ENCODE data around the gene MAD1L1.
"Not testable (repeated sequence)": the region's sequence is repeated elsewhere in the genome, so short reads cannot be mapped to it uniquely, and the experiment has no call there.

The MAD1L1 gene

DNA sequence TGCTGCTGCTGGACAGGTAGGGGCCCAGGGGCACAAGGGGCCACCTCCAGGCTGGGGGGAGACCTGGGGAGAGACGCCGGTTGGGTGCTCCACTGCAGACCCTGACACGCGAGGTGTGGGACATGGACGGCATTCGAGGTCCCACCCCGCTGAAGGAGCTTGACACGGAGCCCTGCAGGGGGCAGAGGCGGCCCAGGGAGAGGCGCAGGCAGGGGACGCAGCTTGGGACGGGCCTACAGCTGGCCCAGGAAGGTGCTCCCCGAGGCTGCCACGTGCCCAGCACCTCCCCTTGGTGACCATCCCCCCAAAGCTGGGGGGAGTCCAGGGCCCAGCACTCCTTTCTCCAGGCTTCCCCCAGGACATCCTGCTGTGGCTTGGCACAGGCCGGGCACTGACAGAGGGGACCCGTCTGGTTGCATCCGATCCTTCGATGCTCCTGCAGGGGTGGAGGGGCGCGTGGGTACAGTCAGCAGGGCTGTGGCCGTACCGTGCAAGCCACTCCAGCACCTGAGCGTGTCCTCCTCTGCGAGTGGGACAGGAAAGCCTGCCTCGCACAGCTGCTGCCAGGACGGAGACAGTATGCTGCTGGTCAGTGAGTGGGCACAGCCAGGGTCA lies 388.3 kb downstream of the MAD1L1 start:
- TF ChIP-seq, protein P1, sequence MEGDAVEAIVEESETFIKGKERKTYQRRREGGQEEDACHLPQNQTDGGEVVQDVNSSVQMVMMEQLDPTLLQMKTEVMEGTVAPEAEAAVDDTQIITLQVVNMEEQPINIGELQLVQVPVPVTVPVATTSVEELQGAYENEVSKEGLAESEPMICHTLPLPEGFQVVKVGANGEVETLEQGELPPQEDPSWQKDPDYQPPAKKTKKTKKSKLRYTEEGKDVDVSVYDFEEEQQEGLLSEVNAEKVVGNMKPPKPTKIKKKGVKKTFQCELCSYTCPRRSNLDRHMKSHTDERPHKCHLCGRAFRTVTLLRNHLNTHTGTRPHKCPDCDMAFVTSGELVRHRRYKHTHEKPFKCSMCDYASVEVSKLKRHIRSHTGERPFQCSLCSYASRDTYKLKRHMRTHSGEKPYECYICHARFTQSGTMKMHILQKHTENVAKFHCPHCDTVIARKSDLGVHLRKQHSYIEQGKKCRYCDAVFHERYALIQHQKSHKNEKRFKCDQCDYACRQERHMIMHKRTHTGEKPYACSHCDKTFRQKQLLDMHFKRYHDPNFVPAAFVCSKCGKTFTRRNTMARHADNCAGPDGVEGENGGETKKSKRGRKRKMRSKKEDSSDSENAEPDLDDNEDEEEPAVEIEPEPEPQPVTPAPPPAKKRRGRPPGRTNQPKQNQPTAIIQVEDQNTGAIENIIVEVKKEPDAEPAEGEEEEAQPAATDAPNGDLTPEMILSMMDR (conservative IDR thresholded peaks at IDR 0.05) = no peak
- H3K27ac ChIP-seq = no peak overlapping the region

DNA sequence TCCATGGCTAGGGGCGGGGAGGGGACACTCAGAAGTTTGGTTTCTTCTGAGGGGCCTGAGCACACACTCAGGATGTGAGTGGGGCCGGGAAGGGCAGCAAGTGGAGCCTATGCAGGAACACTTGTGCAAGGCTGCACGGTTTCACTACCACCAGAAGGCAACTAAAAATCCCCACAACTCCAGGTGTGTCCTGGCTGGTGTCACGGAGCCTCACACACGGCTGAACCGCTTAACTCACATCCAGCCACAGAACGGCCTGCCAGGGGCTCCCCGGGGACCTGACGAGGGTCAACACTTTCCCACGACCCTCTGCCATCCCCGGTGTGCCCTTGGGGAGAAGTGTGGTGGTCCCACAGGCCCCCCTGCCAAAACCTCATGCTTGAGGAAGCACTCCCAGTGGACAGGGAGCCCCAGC lies 388.8 kb downstream of the MAD1L1 start:
- H3K27ac ChIP-seq = no peak overlapping the region
- TF ChIP-seq, protein P1 (conservative IDR thresholded peaks at IDR 0.05) = no peak

DNA sequence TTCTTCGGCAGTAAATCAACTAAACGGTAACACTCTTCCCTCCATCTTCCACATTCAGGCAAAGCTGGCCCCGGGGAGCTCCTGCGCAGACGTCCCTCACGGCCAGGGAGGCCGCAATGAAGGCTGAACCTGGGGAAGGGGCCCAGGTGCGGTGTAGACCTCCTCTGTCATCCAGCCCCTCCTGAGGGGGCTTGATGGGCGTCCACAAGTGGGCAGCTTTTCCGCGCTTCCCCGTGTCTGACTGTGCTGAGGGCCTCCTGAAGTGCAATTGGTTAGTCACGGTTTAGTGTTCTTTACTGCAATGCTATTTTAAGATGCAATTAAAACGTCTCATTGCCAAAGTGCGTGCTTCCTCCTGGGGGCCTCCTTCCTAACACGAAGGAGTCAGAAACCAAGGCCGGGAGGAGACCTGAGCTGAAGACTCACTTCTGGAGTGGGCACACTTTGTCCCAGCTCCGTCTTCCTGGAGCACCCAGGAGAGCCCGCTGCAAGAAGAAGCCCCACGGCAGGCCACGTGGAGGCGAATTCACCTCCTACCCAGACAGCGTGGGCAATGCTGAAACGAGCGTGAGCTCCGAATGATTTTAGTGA lies 389.4 kb downstream of the MAD1L1 start:
- TF ChIP-seq, protein P1 (conservative IDR thresholded peaks at IDR 0.05) = no peak
- no peak overlapping the region for H3K27ac ChIP-seq

DNA sequence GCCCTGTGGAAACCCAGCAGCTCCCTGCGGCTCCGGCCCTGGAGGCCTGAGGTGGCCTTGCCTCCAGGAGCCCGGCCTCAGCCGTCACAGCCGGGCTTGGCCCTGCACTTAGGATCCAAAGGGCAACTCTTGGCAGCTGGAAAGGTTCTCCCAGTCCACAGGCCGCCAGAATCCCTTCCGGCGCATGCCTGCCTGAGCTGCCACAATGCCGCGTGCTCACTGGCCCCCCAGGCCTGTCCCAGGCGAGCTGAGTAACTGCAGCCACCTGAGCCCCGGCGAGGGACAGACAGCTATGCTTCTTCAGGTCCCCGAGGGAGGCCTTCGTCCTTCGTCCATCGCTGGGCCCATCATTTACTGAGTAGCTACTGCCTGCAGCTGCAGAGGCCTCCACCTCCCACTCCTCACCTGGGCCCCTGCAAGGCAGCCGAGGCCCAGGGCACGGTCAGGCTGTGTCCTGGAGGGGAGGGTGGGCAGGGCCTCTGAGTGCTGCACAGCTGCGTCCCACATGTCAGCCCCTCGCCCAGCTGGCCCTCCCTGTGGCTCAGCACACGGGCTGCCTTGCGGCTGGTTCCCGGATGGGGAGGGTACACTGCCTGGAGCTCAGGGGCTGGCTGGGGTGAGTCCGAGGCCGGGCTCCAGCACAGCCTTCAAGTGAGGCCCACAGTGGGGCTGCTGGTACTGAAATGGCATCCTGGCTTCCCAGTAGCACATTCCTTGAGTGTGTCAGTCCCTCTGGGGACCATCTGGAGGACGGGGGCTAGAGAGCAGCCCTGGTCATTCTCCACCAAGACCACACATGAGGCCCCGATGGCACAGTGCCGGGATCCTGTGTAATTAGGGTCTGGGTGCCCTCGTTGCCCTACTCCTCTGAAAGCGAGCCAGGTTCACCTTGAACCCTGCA lies 390.2 kb downstream of the MAD1L1 start:
- TF ChIP-seq, protein P1 (conservative IDR thresholded peaks at IDR 0.05) = no peak
- no peak overlapping the region for H3K27ac ChIP-seq

DNA sequence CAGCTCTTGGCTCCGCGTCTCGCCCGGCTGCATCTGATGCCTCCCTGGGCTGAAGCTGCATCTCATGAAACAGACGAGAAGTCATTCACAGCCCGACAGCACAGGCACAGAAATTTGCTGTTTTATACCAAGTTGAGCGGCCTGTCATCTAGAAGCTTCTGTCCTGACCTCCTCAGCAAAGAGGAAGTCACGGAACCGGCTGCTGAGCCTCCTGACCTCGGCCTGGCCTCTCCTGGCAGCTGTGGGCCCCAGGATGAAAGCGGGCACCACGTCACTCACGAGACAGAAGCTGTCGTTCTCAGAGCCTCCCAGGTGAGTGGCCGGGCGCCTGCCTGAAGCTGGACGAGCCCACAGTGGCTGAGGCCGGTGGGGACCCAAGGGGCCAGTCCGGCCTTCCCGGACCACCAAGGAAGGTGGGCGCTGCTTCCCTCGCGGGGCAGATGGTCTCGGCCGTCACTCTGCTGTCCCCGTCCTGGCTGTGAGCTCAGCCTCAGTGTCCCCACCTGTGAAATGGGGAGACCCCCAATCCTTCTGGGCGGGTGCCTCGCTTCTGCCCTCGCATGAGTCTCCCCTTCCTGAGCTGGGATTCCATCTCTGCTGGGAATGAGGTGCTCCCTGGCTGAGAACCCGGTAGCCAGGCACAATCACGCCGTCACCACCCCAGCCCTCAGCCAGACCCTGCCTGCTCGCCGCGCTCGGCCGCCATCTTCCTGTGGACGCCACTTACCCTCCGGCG lies 391.3 kb downstream of the MAD1L1 start:
- not testable (repeated sequence) for H3K27ac ChIP-seq

DNA sequence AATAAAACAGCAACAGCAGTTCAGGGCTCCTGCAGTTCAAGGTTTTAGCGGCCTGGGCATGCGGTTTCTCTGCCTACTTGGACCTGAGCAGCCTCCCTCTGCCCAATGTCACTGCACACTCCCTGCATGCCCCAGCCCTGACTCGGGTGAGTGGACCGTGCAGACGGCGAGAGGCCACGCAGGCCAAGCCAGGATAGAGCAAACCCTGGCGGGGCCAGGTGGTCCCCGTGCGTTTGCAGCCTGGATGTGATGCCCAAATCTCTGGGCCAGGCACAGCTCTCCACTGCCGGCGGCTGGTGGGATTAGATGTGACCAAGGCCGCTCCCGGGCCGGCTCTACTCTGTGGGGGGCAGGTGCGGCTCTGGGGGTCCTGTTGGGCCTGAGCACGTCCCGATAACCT lies 392.0 kb downstream of the MAD1L1 start:
- not testable (repeated sequence) for H3K27ac ChIP-seq

DNA sequence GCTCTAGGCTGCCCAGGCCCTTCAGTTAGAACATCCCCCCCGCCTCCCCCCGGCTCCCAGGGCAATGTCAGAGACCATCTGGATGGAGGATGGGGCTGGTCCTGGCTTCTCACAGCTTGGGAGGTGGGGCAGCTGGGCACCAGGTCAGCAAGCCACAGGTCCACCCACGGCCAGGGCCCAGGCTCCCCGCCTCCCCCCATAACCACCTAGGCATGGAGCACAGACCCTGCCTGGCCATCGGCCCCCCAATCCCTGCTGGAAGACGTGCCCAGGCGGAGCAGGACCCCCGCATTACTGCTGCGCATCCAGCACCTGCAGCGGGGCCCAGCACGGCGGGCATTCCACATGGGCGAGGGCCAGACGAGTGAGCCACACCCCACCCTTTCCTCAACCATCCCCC lies 393.0 kb downstream of the MAD1L1 start:
- TF ChIP-seq, protein P1 (conservative IDR thresholded peaks at IDR 0.05) = no peak
- H3K27ac ChIP-seq = no peak overlapping the region

DNA sequence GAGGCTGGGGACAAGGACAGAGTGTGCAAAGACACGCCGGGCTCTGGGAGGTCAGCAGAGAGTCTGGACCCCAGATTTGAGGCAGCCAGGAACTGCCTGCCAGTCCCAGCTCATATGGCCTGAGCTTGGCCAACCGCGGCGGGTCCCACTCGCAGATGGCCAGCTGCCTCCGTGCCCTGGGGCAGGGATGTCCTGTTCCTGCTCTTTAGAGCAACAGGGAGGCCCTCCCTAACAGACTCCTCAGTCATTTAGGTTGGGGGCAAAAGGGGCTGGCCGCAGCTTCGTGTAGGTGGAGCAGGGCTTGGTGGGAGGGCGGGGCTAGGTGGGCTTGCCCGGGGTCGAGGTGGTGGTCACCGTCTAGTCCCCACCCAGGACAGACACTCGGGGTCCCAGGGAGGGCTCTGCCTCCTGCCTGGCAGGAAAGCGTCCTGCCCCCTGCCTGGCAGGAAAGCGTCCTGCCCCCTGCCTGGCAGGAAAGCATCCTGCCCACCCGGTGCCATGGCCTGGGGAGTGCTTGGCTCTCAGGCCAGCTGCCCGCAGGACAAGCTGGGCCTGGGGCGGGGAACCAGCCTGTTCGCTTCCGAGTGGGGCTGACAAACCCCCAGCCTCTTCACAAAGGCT lies 393.7 kb downstream of the MAD1L1 start:
- not testable (repeated sequence) for H3K27ac ChIP-seq

DNA sequence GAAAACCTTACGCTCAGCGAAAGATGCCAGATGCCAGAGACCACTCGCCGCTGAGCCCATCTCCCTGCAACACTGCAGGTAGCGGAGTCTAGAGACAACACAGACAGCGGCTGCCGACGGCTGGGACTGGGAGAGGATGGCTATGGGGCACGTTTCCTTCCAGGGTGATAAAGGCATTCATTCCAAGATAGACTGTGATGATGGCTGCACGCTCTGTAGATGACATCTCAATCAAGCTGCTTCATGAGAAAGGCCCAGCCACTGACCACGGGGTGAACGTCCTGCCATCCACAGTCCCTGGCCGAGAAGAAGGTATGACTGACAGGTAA lies 394.2 kb downstream of the MAD1L1 start:
- H3K27ac ChIP-seq = not testable (repeated sequence)

DNA sequence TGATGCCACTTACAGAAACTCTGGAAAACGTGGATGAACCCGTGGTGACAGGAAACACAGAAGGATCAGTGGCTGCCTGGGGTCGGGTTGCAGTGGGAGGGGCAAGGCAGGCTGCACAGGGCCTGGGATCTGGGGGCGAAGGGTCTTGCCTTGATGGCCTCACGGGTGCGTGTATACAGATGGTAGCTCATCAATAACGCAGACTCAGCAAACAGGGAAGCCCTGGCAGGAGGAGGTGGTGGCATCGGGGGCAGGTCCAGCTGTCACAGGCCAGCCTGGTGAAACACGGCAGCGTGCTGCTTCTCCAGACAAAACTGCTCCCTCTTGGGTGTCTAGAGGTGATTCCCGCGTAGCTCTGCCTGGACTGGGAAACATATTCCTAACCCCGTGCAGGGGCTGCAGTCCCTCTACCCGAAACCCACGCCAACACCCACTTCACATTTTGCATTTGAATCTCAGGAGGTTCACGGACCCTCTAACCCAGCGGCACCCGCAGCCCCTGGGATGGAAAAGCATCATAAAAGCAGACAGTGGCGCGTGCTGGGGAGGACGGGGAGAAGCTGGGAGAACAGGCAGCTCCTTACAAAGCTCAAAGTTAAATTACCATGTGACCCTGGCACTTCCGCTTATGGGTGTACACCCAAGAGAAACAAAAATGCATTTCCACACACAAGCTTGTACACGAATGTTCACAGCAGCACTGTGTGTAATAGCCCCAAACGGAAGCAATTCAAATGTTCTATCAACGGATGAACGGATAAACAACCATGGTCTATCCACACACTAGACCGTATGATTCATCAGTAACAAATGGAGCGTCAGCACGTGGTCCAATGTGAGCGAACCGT lies 394.8 kb downstream of the MAD1L1 start:
- H3K27ac ChIP-seq = not testable (repeated sequence)

DNA sequence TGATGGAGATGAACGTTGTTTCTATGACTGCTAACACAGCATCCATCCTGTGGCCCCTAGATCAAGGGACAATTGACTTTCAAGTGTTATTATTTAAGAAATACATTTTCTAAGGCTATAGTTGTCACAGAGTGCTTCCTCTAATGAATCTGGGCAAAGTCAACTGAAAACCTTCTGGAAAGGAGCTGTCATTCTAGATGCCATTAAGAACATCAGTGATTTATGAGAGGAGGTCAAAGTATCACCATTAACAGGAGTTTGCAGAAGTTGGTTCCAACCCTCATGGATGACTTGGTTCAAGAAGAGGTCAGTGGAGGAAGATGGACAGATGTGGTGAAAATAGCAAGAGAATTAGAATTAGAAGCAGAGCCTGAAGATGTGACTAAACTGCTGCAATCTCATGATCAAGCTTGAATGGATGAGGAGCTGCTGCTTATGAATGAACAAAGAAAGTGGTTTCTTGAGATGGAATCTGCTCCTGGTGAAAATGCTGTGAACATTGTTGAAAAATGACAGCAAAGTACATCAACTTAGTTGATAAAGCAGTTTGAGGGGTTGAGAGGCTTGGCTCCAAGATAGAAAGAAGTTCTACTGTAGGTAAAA lies 400.7 kb downstream of the MAD1L1 start:
- H3K27ac ChIP-seq = not testable (repeated sequence)

DNA sequence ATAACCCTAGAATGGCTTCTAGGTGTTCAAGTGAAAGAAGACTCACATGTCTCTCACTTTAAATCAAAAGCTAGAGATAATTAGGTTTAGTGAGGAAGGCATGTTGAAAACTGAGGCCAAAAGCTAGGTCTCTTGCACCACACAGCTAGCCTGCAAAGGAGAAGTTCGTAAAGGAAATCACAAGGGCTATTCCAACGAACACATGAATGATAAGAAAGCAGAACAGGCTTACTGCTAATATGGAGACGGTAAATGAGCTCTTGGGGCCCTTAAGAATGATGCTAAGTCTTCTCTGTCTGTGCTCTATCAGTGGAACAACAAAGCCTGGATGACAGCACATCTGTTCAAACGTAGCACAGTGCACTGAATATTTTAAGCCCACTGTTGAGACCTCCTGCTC lies 401.3 kb downstream of the MAD1L1 start:
- H3K27ac ChIP-seq = not testable (repeated sequence)
